Neural progenitor cell (in vitro differentiated cells): ENCODE measurements around the gene HERC3.

Experiments used
- CTCF ChIP-seq: fragments of 200-600 bp; sonication (generic); IDR thresholded peaks from 2 replicates; pipeline ENCODE4 v1.5.1; 2017; ENCODE audit warnings: antibody characterized with exemption, mild to moderate bottlenecking
- EZH2 ChIP-seq: fragments of 200-600 bp; sonication (generic); IDR thresholded peaks from 2 replicates; pipeline ENCODE4 v1.6.1; 2017; ENCODE audit warnings: antibody characterized with exemption, mild to moderate bottlenecking, moderate library complexity
- EZH2phosphoT487 ChIP-seq: fragments of 200-600 bp; sonication (generic); IDR thresholded peaks from 2 replicates; pipeline ENCODE4 v1.6.1; 2017; ENCODE audit warnings: antibody characterized with exemption

- TF ChIP-seq CTCF = no peak
- no peak for TF ChIP-seq EZH2
- no peak for TF ChIP-seq EZH2phosphoT487
Measured at GRCh38 chr4:88674565-88674964, 82.3 kb downstream of the HERC3 start.
